K562 (cell line): Measurements from ENCODE around the gene MUC5AC.
"Not testable (repeated sequence)": the region's sequence is repeated elsewhere in the genome, so short reads cannot be mapped to it uniquely, and the experiment has no call there.

ENCODE experiments used
- NR2F6 ChIP-seq: fragments of 450-650 bp; formaldehyde crosslinking; IDR thresholded peaks from 2 replicates; pipeline ENCODE4 v1.4.0; 2020; ENCODE audit warnings: mild to moderate bottlenecking
- SIN3A ChIP-seq, 2 experiments: fragments of 150-350 bp in 1 of 2; IDR thresholded peaks; 2 replicates each; pipeline ENCODE4 v1.6.1; 2011 to 2016; ENCODE audit warnings: borderline replicate concordance in 2 of 2, low read depth in 2 of 2, low read length in 2 of 2, mild to moderate bottlenecking in 2 of 2, moderate library complexity in 2 of 2; ENCODE audit not compliant: control insufficient read depth in 1 of 2

DNA sequence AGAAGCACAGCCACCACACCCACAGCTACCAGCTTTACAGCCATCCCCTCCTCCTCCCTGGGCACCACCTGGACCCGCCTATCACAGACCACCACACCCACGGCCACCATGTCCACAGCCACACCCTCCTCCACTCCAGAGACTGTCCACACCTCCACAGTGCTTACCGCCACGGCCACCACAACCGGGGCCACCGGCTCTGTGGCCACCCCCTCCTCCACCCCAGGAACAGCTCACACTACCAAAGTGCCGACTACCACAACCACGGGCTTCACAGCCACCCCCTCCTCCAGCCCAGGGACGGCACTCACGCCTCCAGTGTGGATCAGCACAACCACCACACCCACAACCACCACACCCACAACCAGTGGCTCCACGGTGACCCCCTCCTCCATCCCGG, 92.7 kb downstream of the MUC5AC start:
- TF ChIP-seq NR2F6 (CRISPR knock-in tag); SIN3A (IDR thresholded peaks at IDR 0.05; ENCODE audit: borderline replicate concordance in 2 of 2, control insufficient read depth in 1 of 2, low read depth in 2 of 2, low read length in 2 of 2): not testable (repeated sequence)
